K562 (cell line): Measurements from ENCODE around the gene PSMC6. TPM values are rescaled to one million over a fixed set of nuclear protein-coding genes. Genes with fewer than 3 reads are reported as not detected.

Experiments used
- ARID4B ChIP-seq: sonication (generic); formaldehyde crosslinking; IDR thresholded peaks from 2 replicates; pipeline ENCODE4 v1.8.0; 2022; ENCODE audit warnings: mild to moderate bottlenecking, missing genetic modification reagents
- CREM ChIP-seq: IDR thresholded peaks from 2 replicates; pipeline ENCODE4 v1.6.1; 2014; ENCODE audit warnings: antibody characterized with exemption, low read depth
- E2F6 ChIP-seq, 2 experiments: IDR thresholded peaks; 2 replicates each; pipeline ENCODE4 v1.6.1; 2011; ENCODE audit warnings: borderline replicate concordance in 1 of 2, control low read depth in 1 of 2, low read depth in 1 of 2, low read length in 1 of 2, mild to moderate bottlenecking in 1 of 2, mixed read lengths in 1 of 2, moderate library complexity in 1 of 2; ENCODE audit not compliant: insufficient read depth in 1 of 2, insufficient read length in 1 of 2, poor library complexity in 1 of 2, severe bottlenecking in 1 of 2; ENCODE audit errors: extremely low read depth in 1 of 2
- KAT7 ChIP-seq: sonication (generic); formaldehyde crosslinking; IDR thresholded peaks from 2 replicates; pipeline ENCODE4 v1.8.0; 2022; ENCODE audit warnings: missing genetic modification reagents, mild to moderate bottlenecking, borderline replicate concordance
- PHF8 ChIP-seq: fragments of 200-600 bp; sonication (generic); IDR thresholded peaks from 2 replicates; pipeline ENCODE4 v1.6.1; 2012; ENCODE audit warnings: mixed run types, mild to moderate bottlenecking, inconsistent platforms, low read length, moderate library complexity, borderline replicate concordance
- RBBP5 ChIP-seq: fragments of 200-600 bp; sonication (generic); IDR thresholded peaks from 2 replicates; pipeline ENCODE4 v1.6.1; 2012; ENCODE audit warnings: borderline replicate concordance, mild to moderate bottlenecking, low read length, control low read depth, inconsistent platforms; ENCODE audit not compliant: insufficient read depth, poor library complexity, severe bottlenecking
- ZNF592 ChIP-seq: fragments of 450-650 bp; IDR thresholded peaks from 2 replicates; pipeline ENCODE4 v1.6.1; 2017; ENCODE audit warnings: antibody characterized with exemption, mild to moderate bottlenecking
- polyA plus RNA-seq, 8 experiments: library from polyadenylated mRNA; depleted of rRNA in 4 of 8; stranded (reverse) in 5 of 8; unstranded in 3 of 8; fragments of >200 nt; fragmentation: Nextera tagmentation in 2 of 8; fragmentation: Illumina TruSeq in 1 of 8; extraction: Ambion mirVana in 2 of 8; extraction: Trizol in 1 of 8; gene quantifications; 2 replicates each; pipeline versions ENCODE4 v1.2.1 to v1.2.3, GENCODE V29; 2011 to 2014; ENCODE audit warnings: inconsistent platforms in 1 of 8, missing spikeins in 1 of 8
- total RNA-seq, 7 experiments: library from RNA; depleted of rRNA in 6 of 7; stranded (reverse); fragments of >200 nt in 6 of 7; fragmentation: Illumina TruSeq in 2 of 7; extraction: Trizol in 2 of 7; gene quantifications; 2 replicates each; pipeline versions ENCODE4 v1.2.1 to v1.2.3, GENCODE V29; 2011 to 2021; ENCODE audit warnings: low replicate concordance in 1 of 7

PSMC6 gene
- total and polyA plus RNA-seq, 9 of the 15 experiments (the other 6 are each of a cell fraction or from before 2014, with no cell fraction given): 91.4 to 224 (median 182) TPM

- TF ChIP-seq E2F6 (IDR thresholded peaks at IDR 0.05; ENCODE audit: borderline replicate concordance in 1 of 2, extremely low read depth in 1 of 2, insufficient read depth in 1 of 2, insufficient read length in 1 of 2, low read depth in 1 of 2, low read length in 1 of 2, poor library complexity in 1 of 2, severe bottlenecking in 1 of 2): peak in 1 of 2 experiments; percentile 76
- TF ChIP-seq CREM: peak; percentile 4; the same call in 1 of the 2 replicates
- peak; percentile 68 for TF ChIP-seq ARID4B (CRISPR knock-in tag)
- TF ChIP-seq KAT7: no peak
- TF ChIP-seq ZNF592: peak; percentile 28; the same call in 1 of the 2 replicates
- peak; percentile 67; the same call in 1 of the 2 replicates for TF ChIP-seq PHF8
- peak; percentile 39 for TF ChIP-seq RBBP5
Measured at GRCh38 chr14:52695481-52696091, 11.4 kb upstream of the PSMC6 start, which contains the start of gene ERO1A (continued).
